ENCODE measurements around the gene PTMS.

PTMS gene

GRCh38 chr12:6818222-6818621 lies 52.1 kb downstream of the PTMS start:
- FAIRE-seq = no peak
- no peak for DNase-seq (ENCODE audit: insufficient read length, low spot score)
- TF ChIP-seq POLR2AphosphoS5 (IDR thresholded peaks at IDR 0.05; ENCODE audit: low read depth, low read length) (no peak), TAF1 (IDR thresholded peaks at IDR 0.05; ENCODE audit: low read depth, low read length) (no peak), PAX5 (IDR thresholded peaks at IDR 0.05; ENCODE audit: insufficient read depth, low read length, severe bottlenecking) (no peak), SPI1 (IDR thresholded peaks at IDR 0.05; ENCODE audit: low read depth, low read length) (no peak), POU2F2 (IDR thresholded peaks at IDR 0.05; ENCODE audit: low read depth, low read length) (no peak), POLR2A (IDR thresholded peaks at IDR 0.05; ENCODE audit: low read depth, low read length) (no peak)

- DNase-seq (ENCODE audit: insufficient read length, low spot score) (no peak), FAIRE-seq (no peak)
- TF ChIP-seq POLR2A (IDR thresholded peaks at IDR 0.05; ENCODE audit: low read depth, low read length) (no peak), POU2F2 (IDR thresholded peaks at IDR 0.05; ENCODE audit: low read depth, low read length) (no peak), PAX5 (IDR thresholded peaks at IDR 0.05; ENCODE audit: insufficient read depth, low read length, severe bottlenecking) (no peak), TAF1 (IDR thresholded peaks at IDR 0.05; ENCODE audit: low read depth, low read length) (no peak), POLR2AphosphoS5 (IDR thresholded peaks at IDR 0.05; ENCODE audit: low read depth, low read length) (no peak), SPI1 (IDR thresholded peaks at IDR 0.05; ENCODE audit: low read depth, low read length) (no peak)
These were observed 52.5 kb downstream of the PTMS start for GRCh38 chr12:6818645-6819044.

DNA sequence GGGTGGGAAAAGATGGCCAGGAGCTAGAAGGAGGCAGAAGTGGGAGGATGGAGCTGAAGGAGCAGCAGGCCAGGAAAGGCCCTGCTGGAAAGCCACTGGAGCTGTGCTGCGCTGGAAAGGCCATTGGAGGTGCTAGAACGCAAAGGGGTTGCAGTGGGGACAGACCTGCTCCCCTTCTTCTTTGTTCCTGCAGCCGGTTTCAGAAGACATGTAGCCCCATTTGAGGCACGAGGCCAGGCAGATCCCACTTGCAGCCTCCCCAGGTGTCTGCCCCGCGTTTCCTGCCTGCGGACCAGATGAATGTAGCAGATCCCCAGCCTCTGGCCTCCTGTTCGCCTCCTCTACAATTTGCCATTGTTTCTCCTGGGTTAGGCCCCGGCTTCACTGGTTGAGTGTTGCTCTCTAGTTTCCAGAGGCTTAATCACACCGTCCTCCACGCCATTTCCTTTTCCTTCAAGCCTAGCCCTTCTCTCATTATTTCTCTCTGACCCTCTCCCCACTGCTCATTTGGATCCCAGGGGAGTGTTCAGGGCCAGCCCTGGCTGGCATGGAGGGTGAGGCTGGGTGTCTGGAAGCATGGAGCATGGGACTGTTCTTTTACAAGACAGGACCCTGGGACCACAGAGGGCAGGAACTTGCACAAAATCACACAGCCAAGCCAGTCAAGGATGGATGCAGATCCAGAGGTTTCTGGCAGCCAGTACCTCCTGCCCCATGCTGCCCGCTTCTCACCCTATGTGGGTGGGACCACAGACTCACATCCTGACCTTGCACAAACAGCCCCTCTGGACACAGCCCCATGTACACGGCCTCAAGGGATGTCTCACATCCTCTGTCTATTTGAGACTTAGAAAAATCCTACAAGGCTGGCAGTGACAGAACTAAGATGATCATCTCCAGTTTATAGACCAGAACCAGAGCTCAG lies 53.2 kb downstream of the PTMS start:
- TF ChIP-seq POLR2AphosphoS5 (IDR thresholded peaks at IDR 0.05; ENCODE audit: low read depth, low read length) = no peak
- no peak for TF ChIP-seq SPI1 (IDR thresholded peaks at IDR 0.05; ENCODE audit: low read depth, low read length)
- TF ChIP-seq POU2F2 (IDR thresholded peaks at IDR 0.05; ENCODE audit: low read depth, low read length) = no peak
- TF ChIP-seq PAX5 (IDR thresholded peaks at IDR 0.05; ENCODE audit: insufficient read depth, low read length, severe bottlenecking) = no peak
- TF ChIP-seq TAF1 (IDR thresholded peaks at IDR 0.05; ENCODE audit: low read depth, low read length) = no peak
- TF ChIP-seq POLR2A (IDR thresholded peaks at IDR 0.05; ENCODE audit: low read depth, low read length) = no peak
- DNase-seq (ENCODE audit: insufficient read length, low spot score) = no peak
- FAIRE-seq = no peak

DNA sequence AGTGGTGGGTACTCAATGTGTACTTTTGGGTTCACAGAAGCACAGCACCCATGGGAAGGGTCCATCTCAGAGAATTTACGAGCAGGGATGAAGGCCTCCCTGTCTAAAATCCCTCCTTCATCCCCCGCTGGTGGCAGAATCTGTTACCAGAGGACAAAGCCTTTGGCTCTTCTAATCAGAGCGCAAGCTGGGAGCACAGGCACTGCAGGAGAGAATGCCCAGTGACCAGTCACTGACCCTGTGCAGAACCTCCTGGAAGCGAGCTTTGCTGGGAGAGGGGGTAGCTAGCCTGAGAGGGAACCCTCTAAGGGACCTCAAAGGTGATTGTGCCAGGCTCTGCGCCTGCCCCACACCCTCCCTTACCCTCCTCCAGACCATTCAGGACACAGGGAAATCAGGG lies 54.0 kb downstream of the PTMS start:
- TF ChIP-seq SPI1 (IDR thresholded peaks at IDR 0.05; ENCODE audit: low read depth, low read length) (no peak), POLR2AphosphoS5 (IDR thresholded peaks at IDR 0.05; ENCODE audit: low read depth, low read length) (no peak), TAF1 (IDR thresholded peaks at IDR 0.05; ENCODE audit: low read depth, low read length) (no peak), POLR2A (IDR thresholded peaks at IDR 0.05; ENCODE audit: low read depth, low read length) (no peak), PAX5 (IDR thresholded peaks at IDR 0.05; ENCODE audit: insufficient read depth, low read length, severe bottlenecking) (no peak), POU2F2 (IDR thresholded peaks at IDR 0.05; ENCODE audit: low read depth, low read length) (no peak)
- DNase-seq (ENCODE audit: insufficient read length, low spot score) (no peak), FAIRE-seq (no peak)

Measured in GM12891 (cell line).